Stomach (tissue), 9 donors: Measurements from ENCODE around the gene WNT9A. TPM values are rescaled to one million over a fixed set of nuclear protein-coding genes. Genes with fewer than 3 reads are reported as not detected.

Experiments
- DNase-seq, 2 donors: peaks; one replicate each; pipeline versions ENCODE4 v3.0.0 to v3.0.0-alpha.2; 2013 to 2019
- H3K27ac ChIP-seq, 5 donors: fragments of 200-600 bp in 4 of 5; sonication (generic) in 4 of 5; one replicate each; pipeline ENCODE4 v1.5.1; 2013 to 2019; ENCODE audit warnings: mild to moderate bottlenecking in 1 of 5, moderate library complexity in 1 of 5
- H3K27me3 ChIP-seq, 3 donors: fragments of 200-600 bp; sonication (generic); one replicate each; pipeline ENCODE4 v1.5.1; 2017 to 2019; ENCODE audit warnings: mixed run types in 1 of 3
- H3K36me3 ChIP-seq, 4 donors: fragments of 200-600 bp; sonication (generic); 1 replicate in 3 of 4; 2 replicates in 1 of 4; pipeline ENCODE4 v1.5.1; 2016 to 2019
- H3K4me1 ChIP-seq, 4 donors: fragments of 200-600 bp; sonication (generic); one replicate each; pipeline ENCODE4 v1.5.1; 2016 to 2019
- H3K4me3 ChIP-seq, 4 donors: fragments of 200-600 bp; sonication (generic) in 3 of 4; one replicate each; pipeline ENCODE4 v1.5.1; 2016 to 2019; ENCODE audit warnings: mild to moderate bottlenecking in 1 of 4
- H3K9me3 ChIP-seq, 4 donors: fragments of 200-600 bp; sonication (generic); one replicate each; pipeline ENCODE4 v1.5.1; 2016 to 2019
- EP300 ChIP-seq: sonication (generic); formaldehyde crosslinking; IDR thresholded peaks from one replicate; pipeline ENCODE4 v1.6.1; 2017; ENCODE audit warnings: antibody characterized with exemption
- POLR2A ChIP-seq, 4 donors: fragments of 450-650 bp; IDR thresholded peaks; one replicate each; pipeline ENCODE4 v1.6.1; 2016; ENCODE audit warnings: antibody characterized with exemption in 4 of 4, control low read depth in 2 of 4, mild to moderate bottlenecking in 1 of 4, moderate library complexity in 1 of 4
- POLR2AphosphoS5 ChIP-seq, 3 donors: sonication (generic); formaldehyde crosslinking; IDR thresholded peaks; one replicate each; pipeline ENCODE4 v1.6.1; 2016; ENCODE audit warnings: antibody characterized with exemption in 3 of 3
- WGBS, 5 donors: extraction: QIAGEN DNeasy Blood & Tissue Kit in 3 of 5; methylation state at CpG; one replicate each; pipeline versions ENCODE4 v1.1.5 to v1.1.7; 2013 to 2018; 5-methylcytosine and 5-hydroxymethylcytosine counted together
- intact Hi-C: fragments of 100-400 bp; cut with DNase I; formaldehyde crosslinking; loops from one replicate; pipeline ENCODE4 v1.15.1; 2023; ENCODE audit warnings: low total_unique reads
- polyA plus RNA-seq, 3 donors: library from polyadenylated mRNA; stranded (reverse); fragments of 200-250 nt; gene quantifications; one replicate each; pipeline ENCODE4 v1.2.3, GENCODE V29; 2013
- total RNA-seq, 5 donors: library from RNA; depleted of rRNA; stranded (reverse); fragments of >200 nt; gene quantifications; one replicate each; pipeline versions ENCODE4 v1.1.0 to v1.2.3, GENCODE V29; 2014 to 2016
- TF ChIP-seq, protein P1 (sequence below), 7 experiments: fragments of 450-650 bp in 4 of 7; fragments of 200-600 bp in 3 of 7; sonication (generic) in 3 of 7; IDR thresholded peaks; one replicate each; pipeline ENCODE4 v1.5.1; 2016 to 2019; ENCODE audit warnings: antibody characterized with exemption in 7 of 7, control low read depth in 2 of 7, mild to moderate bottlenecking in 1 of 7
- donor health status: healthy with polysubstance abuse.
- donor health status: Bipolar disorder and iron deficiency.
- donor health status: healthy.

WNT9A gene
- total and polyA plus RNA-seq, 8 donors, result 1.1 to 22.2 (median 3.0) TPM

DNA sequence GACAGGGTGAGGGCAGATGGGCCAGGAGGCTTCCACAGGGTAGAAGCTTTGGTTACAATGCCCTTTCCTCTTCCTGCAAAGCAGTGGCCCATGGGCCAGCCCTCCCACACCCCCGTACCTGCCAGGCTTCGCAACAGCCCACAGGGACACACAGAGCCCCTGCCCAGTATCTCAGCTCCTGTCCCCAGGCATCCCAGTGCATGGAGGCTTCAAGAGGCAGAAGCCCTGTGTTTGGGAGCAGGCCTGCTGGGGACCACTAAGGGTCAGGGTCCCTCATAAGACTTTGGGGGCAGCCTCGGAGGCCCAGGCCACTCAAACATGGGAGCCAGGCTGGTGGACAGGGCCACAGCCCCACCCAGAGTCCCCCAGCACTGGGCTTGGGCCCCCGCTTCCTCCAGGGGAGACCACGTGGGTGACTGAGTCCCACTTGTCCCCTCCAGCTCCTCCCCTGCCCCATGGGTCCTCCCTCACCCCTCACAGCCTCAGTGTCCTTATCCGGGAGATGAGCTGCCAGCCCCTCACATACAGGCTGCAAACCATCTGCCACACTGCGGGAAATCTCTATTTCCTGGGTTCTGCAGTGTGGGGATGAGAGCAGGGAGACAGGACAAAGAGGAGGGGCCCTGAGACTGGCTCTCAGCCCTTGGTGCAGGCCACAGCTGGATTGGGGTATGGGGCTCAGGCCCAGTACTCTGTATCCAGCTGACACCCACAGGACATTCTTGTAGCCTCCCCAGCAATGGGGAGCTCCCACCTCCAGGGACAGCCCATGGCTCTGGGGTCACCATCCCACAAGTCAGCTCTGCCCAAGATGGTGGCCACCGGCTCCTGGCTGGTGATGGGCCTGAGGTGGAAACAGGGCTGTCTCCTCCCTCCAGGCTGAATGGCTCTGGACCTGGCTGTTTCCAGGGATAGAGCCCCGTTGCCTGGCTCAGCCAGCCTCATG, 50.7 kb downstream of the WNT9A start:
- WGBS, 5 donors, result 90 to 96% (median 94%) methylated on average over 6 to 9 of the region's 9 CpGs
- intact Hi-C loops, result no loop called here

DNA sequence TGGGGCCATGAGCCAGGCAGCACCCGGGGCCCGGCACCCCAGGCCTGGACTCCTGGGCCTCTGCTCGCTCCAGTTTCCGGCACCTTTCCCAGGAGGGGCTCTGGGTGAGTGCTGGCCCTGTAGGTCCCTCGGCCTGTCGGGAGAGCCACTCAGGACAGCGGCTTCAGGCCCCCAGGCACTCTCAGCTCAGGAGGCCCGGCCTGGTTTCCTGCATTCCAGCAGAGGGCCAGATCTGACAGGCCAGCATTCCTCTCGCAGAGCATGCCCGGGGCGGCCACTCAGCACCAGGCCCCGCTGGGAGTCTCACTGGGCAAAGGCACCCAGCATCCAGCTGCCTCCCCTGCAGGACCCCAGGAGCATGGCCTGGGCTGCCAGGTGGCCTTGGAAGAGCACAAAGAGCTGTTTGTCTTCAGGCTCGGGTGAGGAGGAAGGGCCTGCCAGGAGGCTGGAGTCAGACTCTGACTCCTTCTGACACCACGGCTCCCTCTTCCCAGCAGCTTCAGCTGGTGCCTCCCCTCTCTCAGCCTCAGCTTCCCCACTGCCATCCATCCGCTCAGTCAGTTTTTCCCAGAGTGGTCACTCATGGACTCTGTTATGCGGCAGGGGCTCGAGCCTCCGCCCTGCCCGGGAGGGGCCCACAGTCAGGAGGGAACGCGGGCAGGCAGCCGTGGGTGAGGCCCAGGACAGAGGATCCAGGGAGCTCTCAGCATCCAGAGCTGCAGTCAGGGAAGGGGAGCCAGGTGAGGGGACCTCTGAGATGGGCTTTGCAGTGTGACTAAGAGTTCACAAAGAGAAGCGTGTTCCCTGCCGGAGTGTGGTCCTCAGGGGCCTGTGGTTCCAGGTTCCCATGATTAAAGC, 51.7 kb downstream of the WNT9A start:
- DNase-seq, result peak; percentile 24 to 72
- H3K4me1 ChIP-seq, result no peaks in the 10 kb centered on the region
- H3K27me3 ChIP-seq, result no peaks in the 10 kb centered on the region
- no peak overlapping the region for H3K27ac ChIP-seq
- no peak for TF ChIP-seq POLR2AphosphoS5 (IDR thresholded peaks at IDR 0.05)
- TF ChIP-seq, protein P1, sequence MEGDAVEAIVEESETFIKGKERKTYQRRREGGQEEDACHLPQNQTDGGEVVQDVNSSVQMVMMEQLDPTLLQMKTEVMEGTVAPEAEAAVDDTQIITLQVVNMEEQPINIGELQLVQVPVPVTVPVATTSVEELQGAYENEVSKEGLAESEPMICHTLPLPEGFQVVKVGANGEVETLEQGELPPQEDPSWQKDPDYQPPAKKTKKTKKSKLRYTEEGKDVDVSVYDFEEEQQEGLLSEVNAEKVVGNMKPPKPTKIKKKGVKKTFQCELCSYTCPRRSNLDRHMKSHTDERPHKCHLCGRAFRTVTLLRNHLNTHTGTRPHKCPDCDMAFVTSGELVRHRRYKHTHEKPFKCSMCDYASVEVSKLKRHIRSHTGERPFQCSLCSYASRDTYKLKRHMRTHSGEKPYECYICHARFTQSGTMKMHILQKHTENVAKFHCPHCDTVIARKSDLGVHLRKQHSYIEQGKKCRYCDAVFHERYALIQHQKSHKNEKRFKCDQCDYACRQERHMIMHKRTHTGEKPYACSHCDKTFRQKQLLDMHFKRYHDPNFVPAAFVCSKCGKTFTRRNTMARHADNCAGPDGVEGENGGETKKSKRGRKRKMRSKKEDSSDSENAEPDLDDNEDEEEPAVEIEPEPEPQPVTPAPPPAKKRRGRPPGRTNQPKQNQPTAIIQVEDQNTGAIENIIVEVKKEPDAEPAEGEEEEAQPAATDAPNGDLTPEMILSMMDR (IDR thresholded peaks at IDR 0.05), result no peak
- no peak for TF ChIP-seq POLR2A (IDR thresholded peaks at IDR 0.05)
- TF ChIP-seq EP300, result no peak
- intact Hi-C loops, result no loop called here
- 68 to 76% (median 73%) methylated on average over 16 to 24 of the region's 24 CpGs for WGBS, 5 donors
- no peak overlapping the region for H3K4me3 ChIP-seq
- H3K9me3 ChIP-seq, result no peaks in the 10 kb centered on the region
- no peaks in the 10 kb centered on the region for H3K36me3 ChIP-seq

More for the DNA sequence above, 50.7 kb downstream of the WNT9A start:
- Histone ChIP-seq H3K9me3 (no peaks in the 10 kb centered on the region), H3K4me1 (no peaks in the 10 kb centered on the region), H3K27me3 (no peaks in the 10 kb centered on the region), H3K27ac (no peak overlapping the region), H3K4me3 (no peak overlapping the region), H3K36me3 (no peaks in the 10 kb centered on the region)
- DNase-seq, result peak; percentile 1 to 22
- TF ChIP-seq, protein P1 (IDR thresholded peaks at IDR 0.05), result no peak
- no peak for TF ChIP-seq POLR2A (IDR thresholded peaks at IDR 0.05)

DNA sequence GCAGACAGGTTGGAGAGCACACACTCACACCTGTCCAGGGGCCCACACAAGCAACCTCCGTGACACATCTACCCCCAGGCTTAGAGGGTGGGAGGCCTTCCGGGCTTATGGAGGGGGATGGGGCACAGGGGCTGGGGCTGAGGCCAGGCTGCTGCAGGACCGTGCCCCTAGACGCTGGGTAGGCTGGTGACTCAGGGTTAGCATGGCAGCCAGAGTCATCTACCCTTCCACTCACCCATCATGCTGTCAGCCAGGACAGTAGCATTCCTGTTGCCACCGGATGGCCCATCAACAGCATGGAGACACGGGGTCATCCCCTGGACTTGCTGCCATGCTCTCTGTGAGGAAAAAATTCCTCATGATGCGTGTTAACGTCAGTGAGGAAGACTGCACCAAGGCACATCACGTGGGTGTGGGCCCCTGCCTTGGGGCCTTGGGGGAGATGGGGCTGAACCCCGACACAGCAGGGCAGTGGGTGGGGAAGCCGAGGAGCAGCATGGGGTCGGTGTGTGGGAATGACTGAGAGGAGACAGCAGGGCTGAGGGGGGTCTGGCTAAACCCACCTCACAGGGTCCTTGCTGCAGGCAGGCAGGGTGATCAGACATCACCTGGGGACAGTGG, 52.8 kb downstream of the WNT9A start:
- intact Hi-C loops, result no loop called here
- Histone ChIP-seq H3K9me3 (no peaks in the 10 kb centered on the region), H3K27me3 (no peaks in the 10 kb centered on the region), H3K36me3 (no peaks in the 10 kb centered on the region), H3K4me3 (no peak overlapping the region), H3K27ac (no peak overlapping the region), H3K4me1 (no peaks in the 10 kb centered on the region)
- TF ChIP-seq, protein P1 (IDR thresholded peaks at IDR 0.05), result no peak
- TF ChIP-seq EP300 (no peak), POLR2AphosphoS5 (IDR thresholded peaks at IDR 0.05) (no peak), POLR2A (IDR thresholded peaks at IDR 0.05) (no peak)
- DNase-seq, result peak; percentile 3 to 15
- WGBS, 5 donors, result 86 to 94% (median 90%) methylated on average over 9 to 12 of the region's 12 CpGs
